Cardiac fibroblast (primary cell): ENCODE data around the gene MTFMT.

Experiments
- DNase-seq, 2 donors: peaks; one replicate each; pipeline versions ENCODE4 v3.0.0 to v3.0.0-alpha.2; 2010; ENCODE audit warnings: low read depth in 2 of 2
- H3K4me3 ChIP-seq, 2 donors: replicated peaks in 1 of 2; 1 replicate in 1 of 2; 2 replicates in 1 of 2; pipeline ENCODE4 v1.5.1; 2011; ENCODE audit warnings: low read depth in 2 of 2, low read length in 2 of 2, mild to moderate bottlenecking in 2 of 2, moderate library complexity in 1 of 2
- TF ChIP-seq, protein P1 (sequence below): IDR thresholded peaks from one replicate; pipeline ENCODE4 v1.5.1; 2011; ENCODE audit warnings: low read depth, mild to moderate bottlenecking, low read length, inconsistent platforms

The MTFMT gene

DNA sequence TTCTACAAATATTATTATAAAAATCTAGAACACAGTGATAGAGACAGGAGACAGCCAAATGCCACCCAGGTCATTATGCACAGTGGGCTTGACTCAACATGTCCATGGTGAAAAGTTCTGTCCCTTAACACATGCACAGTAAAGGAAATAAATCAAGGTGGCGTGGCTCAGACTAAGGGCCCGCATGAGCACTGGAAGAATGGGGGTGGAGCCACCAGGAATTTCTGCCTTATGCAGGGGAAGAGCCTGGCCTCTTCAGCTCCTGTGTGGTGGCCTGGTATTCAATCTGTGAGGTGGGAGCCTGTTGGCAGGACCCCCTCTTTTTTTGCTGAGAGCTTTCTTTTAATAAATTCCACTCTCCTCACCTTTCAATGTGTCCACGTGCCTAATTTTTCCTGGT lies 22.6 kb downstream of the MTFMT start:
- DNase-seq, result no peak
- no peak overlapping the region for H3K4me3 ChIP-seq
- TF ChIP-seq, protein P1, sequence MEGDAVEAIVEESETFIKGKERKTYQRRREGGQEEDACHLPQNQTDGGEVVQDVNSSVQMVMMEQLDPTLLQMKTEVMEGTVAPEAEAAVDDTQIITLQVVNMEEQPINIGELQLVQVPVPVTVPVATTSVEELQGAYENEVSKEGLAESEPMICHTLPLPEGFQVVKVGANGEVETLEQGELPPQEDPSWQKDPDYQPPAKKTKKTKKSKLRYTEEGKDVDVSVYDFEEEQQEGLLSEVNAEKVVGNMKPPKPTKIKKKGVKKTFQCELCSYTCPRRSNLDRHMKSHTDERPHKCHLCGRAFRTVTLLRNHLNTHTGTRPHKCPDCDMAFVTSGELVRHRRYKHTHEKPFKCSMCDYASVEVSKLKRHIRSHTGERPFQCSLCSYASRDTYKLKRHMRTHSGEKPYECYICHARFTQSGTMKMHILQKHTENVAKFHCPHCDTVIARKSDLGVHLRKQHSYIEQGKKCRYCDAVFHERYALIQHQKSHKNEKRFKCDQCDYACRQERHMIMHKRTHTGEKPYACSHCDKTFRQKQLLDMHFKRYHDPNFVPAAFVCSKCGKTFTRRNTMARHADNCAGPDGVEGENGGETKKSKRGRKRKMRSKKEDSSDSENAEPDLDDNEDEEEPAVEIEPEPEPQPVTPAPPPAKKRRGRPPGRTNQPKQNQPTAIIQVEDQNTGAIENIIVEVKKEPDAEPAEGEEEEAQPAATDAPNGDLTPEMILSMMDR, result no peak

DNA sequence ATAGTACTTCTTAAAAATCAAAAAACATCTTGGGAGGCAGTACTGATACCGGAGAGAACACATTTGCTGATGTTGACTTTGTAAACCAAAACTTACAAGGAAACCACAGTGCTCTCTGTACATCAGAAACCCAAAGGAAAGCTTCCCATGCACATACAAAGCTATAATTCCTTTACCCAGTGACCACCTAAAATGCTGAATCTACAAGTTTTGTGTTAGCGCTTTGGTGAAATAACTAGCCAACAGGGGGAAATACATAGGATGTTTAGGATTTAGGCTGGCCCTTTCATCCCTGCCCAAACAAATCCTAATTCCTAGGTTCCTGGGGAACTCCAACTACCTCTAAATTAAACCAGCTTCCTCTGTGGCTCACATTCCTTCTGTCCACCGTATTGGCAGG lies 24.4 kb downstream of the MTFMT start:
- H3K4me3 ChIP-seq, result no peak overlapping the region
- TF ChIP-seq, protein P1, result no peak
- DNase-seq, result no peak

DNA sequence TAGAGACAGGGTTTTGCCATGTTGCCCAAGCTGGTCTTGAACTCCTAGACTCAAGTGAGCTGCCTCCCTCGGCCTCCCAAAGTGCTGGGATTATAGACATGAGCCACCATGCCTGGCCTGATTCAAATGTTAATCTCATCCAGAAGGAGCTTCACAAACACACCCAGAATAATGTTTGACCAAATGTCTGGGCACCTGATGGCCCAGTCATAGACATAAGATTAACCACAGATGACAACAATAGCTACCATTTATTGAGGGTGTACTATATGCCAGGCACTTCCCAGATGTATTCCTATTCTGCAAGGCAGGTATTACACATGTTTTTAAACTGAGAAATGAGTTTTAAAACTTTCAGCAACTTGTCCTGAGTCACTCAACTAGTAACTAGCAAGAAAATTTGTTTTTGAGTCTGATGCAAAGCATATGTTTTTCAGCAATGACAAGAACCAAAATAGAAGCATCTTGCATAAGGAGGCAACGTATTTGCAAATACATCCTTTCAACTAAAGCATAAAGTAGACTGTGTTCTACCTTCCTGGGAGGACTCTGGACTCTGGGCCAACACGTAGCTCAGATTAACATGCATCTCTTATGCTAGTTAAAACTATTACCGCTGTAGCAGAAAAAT lies 31.6 kb downstream of the MTFMT start:
- H3K4me3 ChIP-seq, result no peak overlapping the region
- TF ChIP-seq, protein P1, result no peak

DNA sequence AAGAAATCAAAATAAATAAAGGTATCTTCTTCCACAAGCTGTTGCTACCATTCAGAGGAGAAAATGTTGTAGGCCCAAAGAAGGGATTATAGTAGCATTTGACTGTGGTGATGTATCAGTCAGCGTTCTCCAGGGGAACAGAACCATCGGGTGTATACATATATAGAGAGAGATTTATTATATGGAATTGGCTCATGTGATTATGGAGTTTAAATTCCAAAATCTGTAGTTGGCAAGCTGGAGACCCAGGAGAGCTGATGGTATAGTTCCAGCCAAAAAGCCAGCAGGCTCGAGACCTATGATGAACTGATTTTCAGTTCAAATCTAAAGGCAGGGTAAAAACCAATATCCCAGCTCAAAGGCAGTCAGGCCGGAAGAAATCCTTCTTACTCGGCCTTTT lies 32.4 kb downstream of the MTFMT start:
- DNase-seq, result no peak
- H3K4me3 ChIP-seq, result no peak overlapping the region
- TF ChIP-seq, protein P1, result no peak

More for the DNA sequence above, 31.6 kb downstream of the MTFMT start:
- no peak for DNase-seq

DNA sequence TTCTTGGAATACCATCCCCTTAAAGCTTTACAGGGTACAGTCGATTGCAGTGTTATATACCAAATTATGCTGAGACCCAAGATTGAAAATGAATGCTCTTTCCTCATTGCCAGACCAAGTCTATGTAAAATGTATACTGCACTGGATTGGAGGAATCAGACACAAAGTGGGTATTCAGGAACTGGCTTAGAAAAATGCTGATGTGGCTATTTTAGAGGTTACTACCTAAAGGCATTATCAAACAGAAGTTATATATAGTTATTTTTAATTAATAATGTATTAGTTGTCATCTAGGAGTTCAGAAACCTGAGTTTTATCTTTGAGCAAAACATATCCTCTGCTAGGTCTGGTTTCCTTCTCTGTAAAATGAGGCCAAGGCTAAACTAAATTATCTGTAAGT lies 36.1 kb downstream of the MTFMT start:
- no peak for DNase-seq
- H3K4me3 ChIP-seq, result no peak overlapping the region
- TF ChIP-seq, protein P1, result no peak

DNA sequence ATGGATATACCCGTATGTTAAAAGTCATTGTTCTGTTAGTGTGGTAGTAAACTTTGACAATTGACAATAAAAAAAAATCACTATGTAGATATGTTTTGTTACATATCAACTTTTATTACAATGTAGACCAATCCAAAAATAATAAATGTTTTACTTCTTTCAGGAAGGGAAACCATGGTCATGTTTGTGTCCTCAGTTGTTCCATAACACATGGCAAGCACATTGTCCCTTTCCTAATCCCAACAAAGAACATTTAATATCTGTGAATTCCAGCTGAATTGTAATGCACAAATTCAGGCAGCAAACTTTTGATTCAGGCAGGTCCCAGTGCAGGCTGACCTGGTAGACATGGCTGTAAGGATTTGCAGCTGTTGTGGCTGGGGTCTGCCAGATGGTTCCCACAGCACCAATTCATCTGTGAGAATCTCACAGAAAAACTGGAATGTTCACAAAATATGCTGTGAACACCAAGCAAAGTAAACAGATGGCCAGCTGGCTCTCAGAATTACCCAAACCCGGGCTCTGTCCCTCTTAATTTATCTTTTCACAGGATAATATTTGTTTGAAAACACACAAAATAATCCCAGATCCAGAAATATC lies 37.8 kb downstream of the MTFMT start:
- TF ChIP-seq, protein P1, result no peak
- no peak for DNase-seq
- no peak overlapping the region for H3K4me3 ChIP-seq

DNA sequence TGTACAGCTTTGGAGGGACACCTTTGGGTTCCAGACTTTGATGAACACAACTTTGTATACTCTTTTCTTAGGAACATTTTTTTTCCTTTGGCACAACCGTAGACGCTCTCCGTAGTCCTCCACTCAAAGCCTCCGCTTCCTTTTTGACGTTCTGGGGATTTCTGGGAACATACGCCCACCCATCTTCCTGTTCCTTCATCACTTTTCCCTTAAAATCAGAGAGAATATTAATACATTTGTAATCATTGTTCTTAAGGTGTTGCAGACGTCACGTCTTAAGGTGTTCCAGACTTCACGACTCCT lies 39.3 kb downstream of the MTFMT start:
- no peak for DNase-seq
- peak overlapping the region; percentile 49 to 99 for H3K4me3 ChIP-seq
- TF ChIP-seq, protein P1, result no peak
